Lower lobe of right lung (tissue), 2 donors: ENCODE results near the gene CCNA2. TPM values are rescaled to one million over a fixed set of nuclear protein-coding genes. Genes with fewer than 3 reads are reported as not detected.
A peak's percentile ranks its signal among the peaks of the same experiment; 100 is the strongest.

Source experiments
- ATAC-seq, 2 donors: fragments of 200-7000 bp; cut with Tn5 transposase; one replicate each; pipeline ENCODE4 v1.9.1; 2020 to 2022; ENCODE audit warnings: mild to moderate bottlenecking in 2 of 2, moderate library complexity in 2 of 2
- DNase-seq: peaks from one replicate; pipeline ENCODE4 v3.0.0-alpha.2; 2020
- H3K27ac ChIP-seq: fragments of 200-600 bp; one replicate; pipeline ENCODE4 v1.8.0; 2022
- H3K27me3 ChIP-seq: fragments of 200-600 bp; one replicate; pipeline ENCODE4 v1.8.0; 2022; ENCODE audit warnings: low read depth
- H3K36me3 ChIP-seq: fragments of 200-600 bp; one replicate; pipeline ENCODE4 v1.8.0; 2022; ENCODE audit warnings: mild to moderate bottlenecking
- H3K4me1 ChIP-seq: fragments of 200-600 bp; one replicate; pipeline ENCODE4 v1.8.0; 2022
- H3K4me3 ChIP-seq: fragments of 200-600 bp; one replicate; pipeline ENCODE4 v1.8.0; 2022; ENCODE audit warnings: mild to moderate bottlenecking
- H3K9me3 ChIP-seq: fragments of 200-600 bp; one replicate; pipeline ENCODE4 v1.8.0; 2022
- CTCF ChIP-seq: fragments of 200-600 bp; IDR thresholded peaks from one replicate; pipeline ENCODE4 v1.8.0; 2022; ENCODE audit warnings: antibody characterized with exemption, mild to moderate bottlenecking
- intact Hi-C: fragments of 100-400 bp; cut with DNase I; formaldehyde crosslinking; loops from one replicate; pipeline ENCODE4 v1.11.0; 2022
- total RNA-seq: library from RNA; stranded (reverse); fragmentation: NEBNext Ultra II Directional; extraction: Animal tissue kit (Norgen Biotek cat#: 25700); gene quantifications from one replicate; pipeline ENCODE4 v1.2.1, GENCODE V29; 2021
- donor health status: DM: no; HTN: yes; CAD: no; lungs with severe emphysema.

CCNA2 gene
- total RNA-seq, 1 donor from 2014 or later: 2.2 TPM

GRCh38 chr4:121796283-121796682 is 27.4 kb downstream of the CCNA2 start:
- no peak for DNase-seq
- Histone ChIP-seq H3K36me3 (no peaks in the 10 kb centered on the region), H3K4me1 (peaks cover 13% of the 10 kb centered on the region), H3K27me3 (no peaks in the 10 kb centered on the region), H3K27ac (no peak overlapping the region), H3K9me3 (no peaks in the 10 kb centered on the region), H3K4me3 (no peak overlapping the region)
- ATAC-seq: no peak
- TF ChIP-seq CTCF: no peak
- intact Hi-C loops: no loop called here

GRCh38 chr4:121794505-121795188 is 29.0 kb downstream of the CCNA2 start:
- no peaks in the 10 kb centered on the region for H3K9me3 ChIP-seq
- H3K27ac ChIP-seq: no peak overlapping the region
- no peak overlapping the region for H3K4me3 ChIP-seq
- intact Hi-C loops: no loop called here
- H3K36me3 ChIP-seq: no peaks in the 10 kb centered on the region
- ATAC-seq (peak; percentile 70 to 83), DNase-seq (no peak)
- no peaks in the 10 kb centered on the region for H3K27me3 ChIP-seq
- TF ChIP-seq CTCF: no peak
- H3K4me1 ChIP-seq: peaks cover 6% of the 10 kb centered on the region

GRCh38 chr4:121792966-121793365 is 30.7 kb downstream of the CCNA2 start:
- no peak overlapping the region for H3K4me3 ChIP-seq
- H3K27me3 ChIP-seq: no peaks in the 10 kb centered on the region
- no peak for DNase-seq
- peaks cover 6% of the 10 kb centered on the region for H3K4me1 ChIP-seq
- no peak for ATAC-seq
- TF ChIP-seq CTCF: no peak
- no peak overlapping the region for H3K27ac ChIP-seq
- no peaks in the 10 kb centered on the region for H3K9me3 ChIP-seq
- intact Hi-C loops: no loop called here
- H3K36me3 ChIP-seq: no peaks in the 10 kb centered on the region

DNA sequence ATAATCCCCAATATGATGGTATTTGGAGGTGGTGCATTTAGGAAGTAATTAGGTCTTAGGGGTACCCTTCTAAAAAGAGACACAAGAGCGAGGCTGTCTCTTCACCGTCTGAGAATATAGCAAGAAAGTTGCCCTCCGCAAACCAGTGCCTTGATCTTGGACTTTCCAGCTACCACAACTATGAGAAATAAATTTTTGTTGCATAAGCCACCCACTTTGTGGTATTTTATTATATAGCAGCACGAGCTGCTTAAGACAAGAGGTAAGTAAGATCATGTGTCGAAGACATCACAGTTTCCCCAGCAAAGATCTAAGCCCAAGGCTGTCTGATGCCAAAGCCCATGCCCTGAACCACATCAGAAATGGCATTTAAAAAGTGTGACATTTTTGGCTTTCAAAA is 32.2 kb downstream of the CCNA2 start:
- Histone ChIP-seq H3K4me1 (peaks cover 6% of the 10 kb centered on the region), H3K36me3 (no peaks in the 10 kb centered on the region), H3K9me3 (no peaks in the 10 kb centered on the region), H3K4me3 (no peak overlapping the region), H3K27me3 (no peaks in the 10 kb centered on the region), H3K27ac (no peak overlapping the region)
- DNase-seq (no peak), ATAC-seq (no peak)
- intact Hi-C loops: no loop called here
- TF ChIP-seq CTCF: no peak

DNA sequence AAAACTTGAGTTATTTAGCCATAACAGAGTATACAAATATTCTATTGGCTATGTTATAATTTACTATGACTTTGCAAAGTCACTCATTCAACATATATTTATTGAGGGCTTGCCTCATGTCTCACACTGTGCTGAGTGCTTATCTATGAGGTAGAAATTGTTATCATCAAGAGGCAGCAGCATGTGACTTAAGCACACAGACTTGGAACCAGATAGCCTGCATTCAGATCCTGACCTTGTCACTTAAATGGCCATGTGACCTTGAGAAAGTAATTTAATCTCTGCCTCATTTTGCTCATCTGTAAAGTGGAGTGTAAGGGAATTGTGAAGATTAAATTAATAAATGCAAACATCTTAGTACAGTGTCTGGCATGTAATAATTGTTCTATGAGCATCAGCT is 32.7 kb downstream of the CCNA2 start:
- H3K9me3 ChIP-seq: no peaks in the 10 kb centered on the region
- intact Hi-C loops: no loop called here
- ATAC-seq: peak in 1 of 2 donors; percentile 35

More for the DNA sequence above, 32.7 kb downstream of the CCNA2 start:
- TF ChIP-seq CTCF: no peak
- H3K27me3 ChIP-seq: no peaks in the 10 kb centered on the region
- no peak overlapping the region for H3K27ac ChIP-seq
- peaks cover 6% of the 10 kb centered on the region for H3K4me1 ChIP-seq
- DNase-seq: no peak
- no peak overlapping the region for H3K4me3 ChIP-seq
- H3K36me3 ChIP-seq: no peaks in the 10 kb centered on the region
